ENCODE data around the gene SHQ1.

SHQ1 gene

DNA sequence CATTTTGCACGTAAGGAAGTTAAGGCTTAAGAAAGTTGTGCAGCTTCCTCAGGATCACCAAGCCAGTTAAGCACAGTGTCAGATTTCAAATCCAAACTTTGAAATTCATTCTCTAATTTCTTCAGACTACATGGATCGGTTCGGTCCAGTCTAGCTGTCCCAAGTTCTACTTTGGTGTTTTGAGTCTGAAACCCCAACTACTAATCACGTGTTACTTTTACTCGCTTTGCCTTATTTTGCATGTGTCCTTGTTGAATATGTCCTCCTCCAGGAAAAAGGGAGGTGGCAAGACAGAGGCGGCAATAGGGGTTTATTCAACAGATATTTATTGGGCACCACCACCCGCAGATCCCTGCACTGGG lies 39.1 kb upstream of the SHQ1 start:
- TF ChIP-seq, protein P1, sequence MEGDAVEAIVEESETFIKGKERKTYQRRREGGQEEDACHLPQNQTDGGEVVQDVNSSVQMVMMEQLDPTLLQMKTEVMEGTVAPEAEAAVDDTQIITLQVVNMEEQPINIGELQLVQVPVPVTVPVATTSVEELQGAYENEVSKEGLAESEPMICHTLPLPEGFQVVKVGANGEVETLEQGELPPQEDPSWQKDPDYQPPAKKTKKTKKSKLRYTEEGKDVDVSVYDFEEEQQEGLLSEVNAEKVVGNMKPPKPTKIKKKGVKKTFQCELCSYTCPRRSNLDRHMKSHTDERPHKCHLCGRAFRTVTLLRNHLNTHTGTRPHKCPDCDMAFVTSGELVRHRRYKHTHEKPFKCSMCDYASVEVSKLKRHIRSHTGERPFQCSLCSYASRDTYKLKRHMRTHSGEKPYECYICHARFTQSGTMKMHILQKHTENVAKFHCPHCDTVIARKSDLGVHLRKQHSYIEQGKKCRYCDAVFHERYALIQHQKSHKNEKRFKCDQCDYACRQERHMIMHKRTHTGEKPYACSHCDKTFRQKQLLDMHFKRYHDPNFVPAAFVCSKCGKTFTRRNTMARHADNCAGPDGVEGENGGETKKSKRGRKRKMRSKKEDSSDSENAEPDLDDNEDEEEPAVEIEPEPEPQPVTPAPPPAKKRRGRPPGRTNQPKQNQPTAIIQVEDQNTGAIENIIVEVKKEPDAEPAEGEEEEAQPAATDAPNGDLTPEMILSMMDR (conservative IDR thresholded peaks at IDR 0.05; ENCODE audit: low read depth, low read length) = no peak
- peak; percentile 26 for DNase-seq (ENCODE audit: low read depth)
- peak overlapping the region; percentile 72 for H3K4me3 ChIP-seq (ENCODE audit: low read depth, low read length)

GRCh38 chr3:72872183-72872582 lies 23.9 kb upstream of the SHQ1 start:
- TF ChIP-seq, protein P1 (conservative IDR thresholded peaks at IDR 0.05; ENCODE audit: low read depth, low read length) = no peak
- no peak for DNase-seq (ENCODE audit: low read depth)
- H3K4me3 ChIP-seq (ENCODE audit: low read depth, low read length) = no peak overlapping the region

GRCh38 chr3:72862314-72863090 lies 14.3 kb upstream of the SHQ1 start:
- H3K4me3 ChIP-seq (ENCODE audit: low read depth, low read length) = no peak overlapping the region
- DNase-seq (ENCODE audit: low read depth) = no peak
- TF ChIP-seq, protein P1 (conservative IDR thresholded peaks at IDR 0.05; ENCODE audit: low read depth, low read length) = no peak

DNA sequence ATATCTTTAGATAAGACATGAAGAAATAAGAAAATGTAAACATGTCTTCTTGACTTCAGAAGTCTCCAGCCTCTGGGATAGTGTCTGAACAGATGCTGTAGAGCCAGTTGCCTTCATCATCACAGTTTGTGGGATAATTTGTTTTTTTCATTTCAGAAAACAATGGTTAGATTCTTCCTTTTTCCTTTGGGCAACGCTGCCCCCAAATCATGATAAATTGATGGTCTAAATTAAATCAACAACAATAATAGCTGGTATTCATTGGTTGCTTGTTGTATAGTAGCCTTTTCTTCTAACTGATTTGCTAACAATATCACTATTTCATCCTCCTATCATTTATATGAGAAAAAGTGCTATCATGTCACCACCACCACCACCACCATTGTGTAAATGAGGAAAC lies 12.6 kb upstream of the SHQ1 start:
- no peak overlapping the region for H3K4me3 ChIP-seq (ENCODE audit: low read depth, low read length)
- no peak for DNase-seq (ENCODE audit: low read depth)
- TF ChIP-seq, protein P1 (conservative IDR thresholded peaks at IDR 0.05; ENCODE audit: low read depth, low read length) = no peak

DNA sequence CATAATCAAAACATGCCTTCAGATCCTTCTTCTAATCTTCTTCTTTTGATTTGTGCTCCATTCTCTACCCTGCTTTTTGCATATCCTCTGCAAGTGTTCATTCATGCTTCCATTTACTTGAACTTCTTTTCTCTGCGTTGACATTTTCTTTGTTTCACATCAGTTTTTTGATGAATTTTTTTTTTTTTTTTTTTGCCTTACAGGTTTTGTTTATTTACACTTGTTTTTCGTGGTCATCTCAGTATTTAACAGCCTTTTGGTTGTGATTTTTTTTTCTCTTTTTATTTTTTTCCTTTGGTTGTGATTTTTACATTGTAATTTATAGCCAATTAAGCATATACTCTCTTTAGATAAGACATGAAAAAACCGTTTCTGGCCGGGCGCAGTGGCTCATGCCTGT lies 11.8 kb upstream of the SHQ1 start:
- TF ChIP-seq, protein P1 (conservative IDR thresholded peaks at IDR 0.05; ENCODE audit: low read depth, low read length) = no peak
- DNase-seq (ENCODE audit: low read depth) = no peak
- no peak overlapping the region for H3K4me3 ChIP-seq (ENCODE audit: low read depth, low read length)

GRCh38 chr3:72855001-72855400 lies 6.8 kb upstream of the SHQ1 start:
- H3K4me3 ChIP-seq (ENCODE audit: low read depth, low read length) = no peak overlapping the region
- TF ChIP-seq, protein P1 (conservative IDR thresholded peaks at IDR 0.05; ENCODE audit: low read depth, low read length) = no peak

GRCh38 chr3:72848703-72849081 lies 447 bp upstream of the SHQ1 start:
- peak overlapping the region; percentile 95 for H3K4me3 ChIP-seq (ENCODE audit: low read depth, low read length)
- TF ChIP-seq, protein P1 (conservative IDR thresholded peaks at IDR 0.05; ENCODE audit: low read depth, low read length) = no peak
- peak; percentile 30 for DNase-seq (ENCODE audit: low read depth)

More at GRCh38 chr3:72855001-72855400, 6.8 kb upstream of the SHQ1 start:
- no peak for DNase-seq (ENCODE audit: low read depth)

Measured in choroid plexus epithelial cell (primary cell).